NB4 (cell line): ENCODE measurements around the gene ADRA2C.

Experiments used
- CTCF ChIP-seq: IDR thresholded peaks from one replicate; pipeline ENCODE4 v1.5.1; 2012; ENCODE audit warnings: low read depth, low read length
- MAX ChIP-seq: IDR thresholded peaks from 2 replicates; pipeline ENCODE4 v1.6.1; 2011; ENCODE audit warnings: low read depth, low read length
- MYC ChIP-seq: IDR thresholded peaks from 2 replicates; pipeline ENCODE4 v1.6.1; 2011; ENCODE audit warnings: low read depth, low read length
- POLR2A ChIP-seq: IDR thresholded peaks from 2 replicates; pipeline ENCODE4 v1.6.1; 2011; ENCODE audit warnings: mild to moderate bottlenecking; ENCODE audit not compliant: insufficient read length; ENCODE audit errors: extremely low read depth

- TF ChIP-seq POLR2A (no peak), CTCF (no peak), MAX (no peak), MYC (no peak)
Observed at GRCh38 chr4:3760346-3760745, 5.8 kb upstream of the ADRA2C start.
